Retina (tissue), 1 donor: Measurements from ENCODE around the gene ZNF77.
"Not testable (repeated sequence)": the region's sequence is repeated elsewhere in the genome, so short reads cannot be mapped to it uniquely, and the experiment has no call there.

Source experiments
- DNase-seq: peaks from one replicate; pipeline ENCODE4 v3.0.0-alpha.2; 2016

The ZNF77 gene

GRCh38 chr19:2969104-2969504, 24.3 kb upstream of the ZNF77 start:
- DNase-seq, result no peak

GRCh38 chr19:2967972-2968371, 23.2 kb upstream of the ZNF77 start:
- DNase-seq, result no peak

GRCh38 chr19:2964874-2965273, 20.1 kb upstream of the ZNF77 start:
- DNase-seq, result no peak

GRCh38 chr19:2963631-2964030, 18.9 kb upstream of the ZNF77 start:
- DNase-seq, result not testable (repeated sequence)

DNA sequence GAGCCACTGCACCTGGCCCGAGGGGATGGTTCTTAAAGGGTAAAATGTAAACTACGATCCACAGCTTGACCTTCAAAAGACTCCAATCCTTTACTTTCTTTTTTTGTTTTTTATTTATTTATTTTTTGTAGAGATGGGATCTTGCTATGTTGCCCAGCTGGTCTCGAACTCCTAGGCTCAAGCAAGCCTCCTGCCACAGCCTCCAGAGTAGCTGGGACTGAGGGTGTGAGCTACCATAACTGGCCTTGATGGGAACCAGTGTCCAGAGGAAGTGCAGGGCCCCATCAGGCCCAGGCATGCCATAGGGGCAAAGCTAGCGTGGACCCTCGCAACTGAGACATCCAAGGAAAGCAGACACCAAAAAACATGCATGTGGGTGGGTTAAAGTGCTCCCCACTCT, 18.4 kb upstream of the ZNF77 start:
- DNase-seq, result no peak

- peak; percentile 83 for DNase-seq
Measured at GRCh38 chr19:2962018-2962670, 17.4 kb upstream of the ZNF77 start.

- DNase-seq, result no peak
Measured at GRCh38 chr19:2960120-2960519, 15.3 kb upstream of the ZNF77 start.

DNA sequence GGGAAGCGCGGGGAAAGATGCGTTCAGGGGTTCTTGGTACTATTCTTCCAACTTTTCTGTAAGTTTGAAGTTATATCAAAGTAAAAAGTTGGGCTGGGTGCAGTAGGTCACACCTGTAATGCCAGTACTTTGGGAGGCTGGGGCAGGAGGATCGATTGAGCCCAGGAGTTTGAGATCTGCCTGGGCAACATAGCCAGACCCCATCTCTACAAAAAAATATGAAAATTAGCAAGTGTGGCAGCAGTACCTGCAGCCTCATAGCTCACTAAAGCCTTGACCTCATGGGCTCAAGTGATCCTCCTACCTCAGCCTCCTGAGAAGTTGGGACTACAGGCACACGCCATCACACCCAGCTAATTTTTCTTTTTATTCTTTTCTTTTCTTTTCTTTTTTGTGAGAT, 12.4 kb upstream of the ZNF77 start:
- no peak for DNase-seq

- DNase-seq, result no peak
Measured at GRCh38 chr19:2952953-2953481, 8.2 kb upstream of the ZNF77 start.

DNA sequence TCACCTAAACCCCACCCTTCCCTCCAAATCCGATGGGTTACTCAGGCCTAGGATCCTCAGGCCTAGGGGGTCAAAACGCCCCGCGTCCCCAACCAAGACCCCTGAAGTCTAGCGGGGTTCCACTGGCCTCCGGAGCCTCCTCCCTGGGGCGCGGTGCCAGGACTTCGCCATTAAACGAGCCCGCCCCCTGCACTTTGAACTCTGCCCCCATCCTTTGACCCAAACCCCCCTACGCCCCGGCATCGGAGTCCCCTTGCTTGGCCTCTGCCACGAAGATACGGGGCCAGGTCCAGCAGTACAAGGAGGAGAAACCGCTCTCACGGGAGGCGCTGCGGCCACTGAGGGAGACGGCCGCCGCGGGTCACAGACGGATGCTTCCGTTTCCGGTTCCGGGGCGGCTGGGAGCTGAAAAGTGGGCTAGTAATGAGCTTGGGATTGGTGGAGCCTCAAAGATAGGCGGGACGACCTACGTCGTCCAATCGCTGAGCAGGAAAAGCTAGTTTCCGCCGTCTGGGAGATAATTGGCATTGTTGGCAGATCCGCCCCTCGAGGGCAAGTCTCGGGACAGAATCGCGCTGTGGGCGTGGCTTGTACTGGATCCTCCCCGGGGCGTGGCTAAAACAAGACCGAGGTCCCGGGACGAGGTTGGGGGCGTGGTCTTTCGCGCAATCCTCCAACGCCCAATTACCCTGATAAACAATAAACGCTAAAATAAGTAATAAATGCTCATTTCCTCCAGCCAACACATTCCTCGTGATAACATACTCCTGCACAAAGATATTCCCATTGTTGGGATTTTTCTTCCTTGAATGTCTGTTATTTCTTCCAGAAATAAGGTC, 5.7 kb upstream of the ZNF77 start:
- peak; percentile 99 for DNase-seq

DNA sequence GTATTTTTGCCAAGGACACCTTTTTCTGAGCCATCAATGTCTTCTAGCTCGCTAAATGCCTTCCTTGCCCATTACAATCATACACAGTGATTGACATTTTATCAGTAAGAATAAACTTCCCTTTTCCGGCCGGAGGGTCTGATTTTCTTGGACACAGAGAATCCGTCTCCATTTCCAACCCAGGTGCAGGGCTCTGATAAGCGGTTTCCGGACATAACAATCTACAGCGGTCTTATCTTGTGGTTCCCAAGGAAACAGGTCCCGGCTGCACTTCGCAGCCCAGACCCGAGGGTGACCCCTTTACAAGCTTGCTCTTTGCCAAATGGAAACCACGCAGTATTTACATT, 5.1 kb upstream of the ZNF77 start:
- DNase-seq, result no peak

DNA sequence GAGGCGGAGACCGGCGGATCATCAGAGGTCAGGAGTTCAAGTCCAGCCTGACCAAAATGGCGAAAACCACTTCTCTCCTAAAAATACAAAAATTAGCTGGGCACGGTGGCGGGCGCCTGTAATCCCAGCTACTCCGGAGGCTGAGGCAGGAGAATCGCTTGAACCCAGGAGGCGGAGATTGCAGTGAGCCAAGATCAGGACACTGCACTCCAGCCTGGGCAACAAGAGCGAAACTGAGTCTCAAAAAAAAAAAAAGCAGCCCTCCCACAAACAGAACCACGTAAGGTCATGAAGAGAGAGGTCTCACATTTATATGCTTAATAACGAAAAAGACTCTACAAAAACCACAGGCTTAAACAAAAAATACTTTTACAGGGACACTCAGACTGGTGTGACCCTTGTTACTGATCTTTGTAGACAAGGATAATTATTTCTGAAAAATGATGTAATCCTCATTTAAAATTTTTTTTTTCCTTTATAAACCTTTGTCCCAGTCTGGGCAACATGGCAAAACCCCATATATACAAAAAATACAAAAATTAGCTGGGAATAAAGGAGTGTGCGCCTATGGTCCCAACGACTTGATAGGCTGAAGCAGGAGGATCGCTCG, 909 bp upstream of the ZNF77 start:
- DNase-seq, result no peak

DNA sequence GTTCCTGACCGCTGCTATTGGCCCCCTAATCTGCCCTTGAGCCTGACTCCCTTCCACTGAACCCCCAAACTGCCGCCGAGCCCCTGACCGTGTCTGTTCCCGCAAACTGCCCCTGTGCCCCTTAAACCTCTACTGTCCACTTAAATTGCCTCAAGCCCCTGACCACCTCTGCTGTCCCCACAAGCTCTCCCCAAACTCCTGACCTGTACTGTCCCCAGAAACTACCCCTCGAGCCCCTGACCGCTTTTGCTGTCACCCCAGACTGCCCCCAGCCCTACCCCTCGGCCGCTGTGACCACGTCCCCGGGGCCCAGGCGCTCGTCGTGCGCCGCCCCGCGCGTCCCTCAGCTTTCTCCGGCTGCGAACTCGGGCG, 382 bp downstream of the ZNF77 start:
- DNase-seq, result no peak

DNA sequence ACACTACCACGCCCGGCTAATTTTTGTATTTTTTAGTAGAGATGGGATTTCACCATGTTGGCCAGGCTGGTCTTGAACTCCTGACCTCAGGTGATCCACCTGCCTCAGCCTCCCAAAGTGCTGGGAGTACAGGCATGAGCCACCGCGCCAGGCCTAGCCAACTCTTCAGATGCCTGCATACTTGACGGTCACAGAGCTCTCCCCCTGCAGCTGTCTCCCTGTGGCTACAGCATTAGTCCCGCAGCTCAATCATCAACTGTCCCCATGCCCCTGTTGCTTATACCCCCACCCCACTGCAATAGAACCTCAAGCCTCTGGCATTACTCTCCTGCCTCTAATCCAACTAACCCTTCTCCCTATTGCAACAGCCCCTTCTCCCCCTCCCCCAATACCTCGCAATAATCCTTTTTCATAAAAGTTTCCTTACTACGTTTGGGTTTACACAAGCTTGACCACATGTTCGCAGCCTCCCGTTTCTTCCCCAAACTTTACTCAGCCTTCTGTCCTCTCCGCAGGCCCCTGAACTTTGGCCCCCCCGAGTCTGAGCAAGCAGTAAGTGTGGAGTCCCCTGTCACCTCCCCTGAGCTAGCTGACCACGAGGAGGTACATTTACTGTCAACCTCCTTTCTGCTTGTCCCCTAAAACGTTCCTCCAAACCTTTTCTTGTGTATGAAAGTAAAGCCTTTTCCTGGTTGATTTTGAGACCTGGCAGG, 1.7 kb downstream of the ZNF77 start:
- DNase-seq, result no peak

DNA sequence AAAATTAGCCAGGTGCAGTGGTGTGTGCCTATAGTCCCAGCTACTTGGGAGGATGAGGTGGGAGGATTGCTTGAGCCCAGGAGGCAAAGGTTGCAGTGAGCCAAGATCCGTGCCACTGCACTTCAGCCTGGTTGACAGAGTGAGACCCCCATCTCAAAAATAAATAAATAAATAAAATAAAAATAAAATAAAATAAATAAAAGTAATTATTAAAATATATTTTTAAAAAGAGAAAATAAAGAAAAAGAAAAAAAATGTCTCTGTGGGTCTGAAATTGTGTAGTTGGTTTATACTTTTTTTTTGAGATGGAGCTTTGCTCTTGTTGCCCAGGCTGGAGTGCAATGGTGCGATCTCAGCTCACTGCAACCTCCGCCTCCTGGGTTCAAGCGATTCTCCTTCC, 8.9 kb downstream of the ZNF77 start:
- DNase-seq, result not testable (repeated sequence)

GRCh38 chr19:2933490-2933910, 11.3 kb downstream of the ZNF77 start:
- DNase-seq, result no peak

- DNase-seq, result no peak
Measured at GRCh38 chr19:2927032-2927430, 17.7 kb downstream of the ZNF77 start.

GRCh38 chr19:2926341-2927031, 18.3 kb downstream of the ZNF77 start:
- DNase-seq, result no peak

DNA sequence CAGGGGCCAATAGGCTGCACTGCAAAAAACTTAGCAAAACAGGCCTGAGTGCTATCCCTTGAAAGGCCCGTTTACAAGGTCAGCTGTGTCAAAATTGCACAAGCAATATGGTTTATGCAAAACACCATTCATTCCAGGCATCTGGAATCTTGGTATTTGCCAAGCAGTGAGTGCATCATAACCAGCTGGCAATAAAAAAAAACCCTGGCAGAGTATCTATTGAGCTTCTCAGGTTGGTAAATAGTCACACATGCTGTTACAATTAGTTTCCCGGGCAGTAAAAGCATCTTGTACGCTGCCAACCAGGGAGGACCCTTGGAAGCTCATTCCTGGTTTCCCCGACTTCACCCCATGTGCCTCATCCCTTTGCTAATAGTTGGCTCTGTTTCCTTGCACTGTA, 21.3 kb downstream of the ZNF77 start:
- no peak for DNase-seq

DNA sequence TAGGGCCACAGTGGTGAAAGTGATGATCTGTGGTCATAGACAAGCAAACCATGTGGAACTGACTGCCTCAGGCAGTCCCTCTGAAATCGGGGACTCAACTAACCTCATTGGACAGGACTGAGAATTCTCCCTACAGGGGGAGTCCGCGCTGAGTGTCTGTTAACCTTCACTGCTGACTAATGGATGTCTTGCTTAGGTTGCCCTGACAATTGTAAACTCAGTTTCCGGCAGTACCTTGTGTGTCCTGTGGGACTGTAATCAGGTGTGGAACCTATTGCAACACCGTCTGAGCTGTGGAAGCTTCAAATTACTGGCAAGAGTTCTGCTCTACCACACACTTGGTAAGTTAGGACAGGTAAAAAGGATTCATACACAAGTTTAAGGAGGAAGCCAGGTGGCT, 21.8 kb downstream of the ZNF77 start:
- no peak for DNase-seq

DNA sequence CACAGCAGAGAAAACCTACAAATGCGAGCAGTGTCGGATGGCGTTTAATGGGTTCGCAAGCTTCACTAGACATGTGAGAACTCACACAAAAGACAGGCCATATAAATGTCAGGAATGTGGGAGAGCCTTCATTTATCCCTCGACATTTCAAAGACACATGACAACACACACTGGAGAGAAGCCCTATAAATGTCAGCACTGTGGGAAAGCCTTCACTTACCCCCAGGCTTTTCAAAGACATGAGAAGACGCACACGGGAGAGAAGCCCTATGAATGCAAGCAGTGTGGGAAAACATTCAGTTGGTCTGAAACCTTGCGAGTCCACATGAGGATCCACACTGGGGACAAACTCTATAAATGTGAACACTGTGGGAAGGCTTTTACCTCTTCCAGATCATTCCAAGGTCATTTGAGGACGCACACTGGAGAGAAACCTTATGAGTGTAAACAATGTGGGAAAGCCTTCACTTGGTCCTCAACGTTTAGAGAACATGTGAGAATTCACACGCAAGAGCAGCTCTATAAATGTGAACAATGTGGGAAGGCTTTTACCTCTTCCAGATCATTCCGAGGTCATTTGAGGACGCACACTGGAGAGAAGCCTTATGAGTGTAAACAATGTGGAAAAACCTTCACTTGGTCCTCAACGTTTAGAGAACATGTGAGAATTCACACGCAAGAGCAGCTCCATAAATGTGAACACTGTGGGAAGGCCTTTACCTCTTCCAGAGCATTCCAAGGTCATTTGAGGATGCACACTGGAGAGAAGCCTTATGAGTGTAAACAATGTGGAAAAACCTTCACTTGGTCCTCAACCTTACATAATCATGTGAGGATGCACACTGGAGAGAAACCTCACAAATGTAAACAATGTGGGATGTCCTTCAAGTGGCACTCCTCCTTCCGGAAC, 27.2 kb downstream of the ZNF77 start:
- no peak for DNase-seq

GRCh38 chr19:2912306-2912705, 32.5 kb downstream of the ZNF77 start:
- no peak for DNase-seq
